Activated naive CD8-positive, alpha-beta T cell treated with anti-CD3 and anti-CD28 coated beads, Interleukin-2, amount 50 U/mL, for 16 hours (primary cell): ENCODE measurements around the gene SLC45A2.
"Not testable (repeated sequence)": the region's sequence is repeated elsewhere in the genome, so short reads cannot be mapped to it uniquely, and the experiment has no call there.

ENCODE experiments used
- DNase-seq: peaks from one replicate; pipeline ENCODE4 v3.0.0-alpha.2; 2020; ENCODE audit warnings: low read depth, low spot score

The SLC45A2 gene

DNA sequence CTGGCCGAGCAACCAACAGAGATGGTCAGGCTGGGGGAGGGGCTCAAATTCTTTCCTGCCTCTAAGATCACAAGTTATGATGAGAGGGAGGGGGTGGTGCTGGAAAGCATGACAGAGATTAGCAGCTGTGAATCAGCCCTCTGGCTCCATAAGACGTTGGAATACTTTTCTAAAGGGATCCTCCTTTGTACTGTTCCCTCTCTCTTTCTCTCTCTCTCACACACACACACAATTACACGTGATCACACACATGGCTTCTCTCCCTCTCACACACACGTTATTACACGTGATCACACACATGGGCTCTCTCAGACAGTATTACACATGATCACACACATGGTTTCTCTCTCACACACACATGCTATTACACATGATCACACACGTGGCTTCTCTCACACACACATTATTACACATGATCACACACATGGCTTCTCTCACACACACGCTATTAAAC, at the start of gene SLC45A2:
Gene SLC45A2, minus strand, starts transcription at position 23 of the 454 bp plus-strand sequence. CDS start 110 bp downstream, outside the sequence.
- no peak for DNase-seq

DNA sequence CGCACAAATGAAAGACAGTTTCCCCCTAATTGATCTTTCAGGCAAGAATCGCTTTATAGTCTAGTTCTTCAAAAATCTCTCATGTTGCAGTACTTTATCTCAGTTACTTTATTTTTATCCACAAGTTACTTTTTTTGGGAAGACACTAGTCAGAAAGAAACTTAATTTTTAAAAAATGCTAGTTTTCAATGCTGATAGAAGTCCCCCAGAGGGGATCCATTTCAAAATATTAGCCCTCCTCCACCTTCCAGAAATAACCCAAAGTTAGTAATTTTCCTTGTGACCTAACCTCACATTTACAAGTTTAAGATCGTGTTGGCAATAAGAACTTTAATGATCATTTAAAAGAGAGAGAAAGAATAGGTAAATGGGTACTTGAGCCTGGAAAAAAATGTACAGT, 47.5 kb upstream of the SLC45A2 start:
- no peak for DNase-seq

- DNase-seq: no peak
These were observed 46.6 kb upstream of the SLC45A2 start for GRCh38 chr5:34031117-34031516.

- DNase-seq: not testable (repeated sequence)
These were observed 46.1 kb upstream of the SLC45A2 start for GRCh38 chr5:34030585-34030984.

GRCh38 chr5:34030048-34030447, 45.6 kb upstream of the SLC45A2 start:
- no peak for DNase-seq

GRCh38 chr5:34028349-34028748, 43.9 kb upstream of the SLC45A2 start:
- no peak for DNase-seq

- no peak for DNase-seq
These were observed 41.7 kb upstream of the SLC45A2 start for GRCh38 chr5:34026089-34026761.

DNA sequence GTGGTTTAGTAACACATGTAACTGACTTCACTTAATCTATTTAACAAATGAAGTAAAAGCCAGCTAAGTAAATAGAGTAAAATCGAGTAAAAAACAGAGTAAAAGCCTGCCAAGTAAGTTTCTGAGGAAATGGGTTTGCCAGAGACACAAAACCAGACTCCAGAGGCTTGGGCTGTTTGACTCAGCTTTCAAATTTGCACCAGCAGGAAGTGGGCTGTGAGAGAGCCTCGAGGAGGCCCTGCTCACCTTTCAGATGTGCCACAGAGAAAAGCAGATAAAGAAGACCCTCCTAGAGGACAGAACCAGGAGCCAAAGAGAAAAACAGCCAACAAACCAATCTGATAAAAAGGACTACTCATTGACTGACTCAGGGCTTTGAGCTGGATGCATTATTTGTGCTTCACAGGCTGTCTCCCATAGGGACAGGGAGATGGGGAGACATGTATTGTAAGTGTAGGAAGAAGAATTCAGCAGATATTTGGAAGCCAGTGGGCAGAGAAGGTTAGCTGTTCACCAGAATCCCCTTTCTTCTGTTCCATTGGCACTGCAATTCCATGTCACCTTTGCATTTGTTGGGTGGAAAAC, 37.7 kb upstream of the SLC45A2 start:
- no peak for DNase-seq

- DNase-seq: no peak
These were observed 36.8 kb upstream of the SLC45A2 start for GRCh38 chr5:34021334-34021733.

GRCh38 chr5:34020726-34021125, 36.2 kb upstream of the SLC45A2 start:
- no peak for DNase-seq

GRCh38 chr5:34017254-34017653, 32.8 kb upstream of the SLC45A2 start:
- no peak for DNase-seq

DNA sequence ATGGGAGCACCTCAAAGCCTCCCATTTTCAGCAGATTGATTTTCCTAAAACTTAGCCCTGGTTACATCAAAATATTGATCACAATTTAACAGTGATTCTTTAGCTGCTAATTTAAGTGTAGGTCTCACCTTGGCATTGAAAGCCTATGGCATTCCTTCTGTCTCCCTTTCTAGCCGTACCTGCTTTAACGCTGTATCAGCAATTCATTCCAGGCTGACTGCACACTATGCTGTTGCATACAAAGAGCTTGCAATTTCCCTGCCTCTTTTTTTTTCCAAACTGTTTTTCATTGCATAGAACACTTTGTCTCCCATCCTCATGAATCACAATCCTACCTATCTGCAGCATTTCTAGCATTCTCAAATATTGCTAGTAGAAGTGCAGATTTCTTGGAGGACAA, 32.3 kb upstream of the SLC45A2 start:
- DNase-seq: no peak

GRCh38 chr5:34016222-34016621, 31.7 kb upstream of the SLC45A2 start:
- no peak for DNase-seq

DNA sequence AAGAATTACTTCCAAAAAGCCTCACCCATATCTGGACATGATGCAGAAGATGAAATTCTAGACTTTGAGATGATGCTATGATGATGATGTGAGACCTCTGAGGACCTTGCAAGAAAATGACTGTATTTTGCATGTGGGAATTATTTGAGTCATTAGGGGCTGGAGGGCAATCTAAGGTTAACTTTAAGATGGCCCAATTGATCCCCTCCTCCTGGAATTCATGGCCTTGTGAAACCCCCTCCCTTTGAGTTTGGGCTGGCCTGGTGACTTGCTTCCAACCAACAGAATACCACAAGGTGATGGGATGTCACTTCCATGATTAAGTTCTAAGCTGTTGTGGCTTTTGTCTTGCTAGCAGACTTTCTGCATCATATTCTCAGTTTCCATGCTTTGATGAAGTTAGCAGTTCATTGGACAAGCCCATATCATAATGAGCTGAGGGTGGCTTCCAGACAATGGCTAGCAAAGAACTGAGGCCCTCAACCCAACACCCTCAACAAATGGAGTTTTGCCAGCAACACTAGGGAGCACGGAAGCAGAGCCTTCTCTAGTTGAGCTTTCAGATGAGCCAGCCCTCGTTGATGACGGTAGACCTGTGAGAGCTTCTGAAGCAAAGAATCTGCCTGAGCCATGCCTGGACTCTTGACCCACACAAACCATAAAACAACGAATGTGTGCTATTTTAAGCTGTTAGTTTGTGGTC, 30.8 kb upstream of the SLC45A2 start:
- DNase-seq: no peak

GRCh38 chr5:34014626-34015025, 30.1 kb upstream of the SLC45A2 start:
- DNase-seq: no peak

DNA sequence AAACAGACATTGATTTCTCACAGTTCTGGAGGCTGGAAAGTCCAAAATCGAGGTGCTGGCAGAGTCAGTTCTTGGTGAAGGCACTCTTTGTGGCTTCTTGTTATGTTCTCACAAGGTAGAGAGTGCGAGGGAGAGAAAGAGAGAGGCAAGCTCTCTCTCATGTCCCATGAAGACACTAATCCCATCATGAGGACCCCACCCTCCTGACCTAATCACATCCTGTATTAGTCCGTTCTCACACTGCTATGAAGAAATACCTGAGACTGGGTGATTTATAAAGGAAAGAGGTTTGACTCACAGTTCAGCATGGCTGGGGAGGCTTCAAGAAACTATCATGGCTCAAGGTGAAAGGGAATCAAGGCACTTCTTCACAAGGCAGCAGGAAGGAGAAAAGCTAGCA, 29.1 kb upstream of the SLC45A2 start:
- no peak for DNase-seq

GRCh38 chr5:34012791-34013190, 28.3 kb upstream of the SLC45A2 start:
- DNase-seq: no peak

- no peak for DNase-seq
These were observed 27.0 kb upstream of the SLC45A2 start for GRCh38 chr5:34011536-34011935.

DNA sequence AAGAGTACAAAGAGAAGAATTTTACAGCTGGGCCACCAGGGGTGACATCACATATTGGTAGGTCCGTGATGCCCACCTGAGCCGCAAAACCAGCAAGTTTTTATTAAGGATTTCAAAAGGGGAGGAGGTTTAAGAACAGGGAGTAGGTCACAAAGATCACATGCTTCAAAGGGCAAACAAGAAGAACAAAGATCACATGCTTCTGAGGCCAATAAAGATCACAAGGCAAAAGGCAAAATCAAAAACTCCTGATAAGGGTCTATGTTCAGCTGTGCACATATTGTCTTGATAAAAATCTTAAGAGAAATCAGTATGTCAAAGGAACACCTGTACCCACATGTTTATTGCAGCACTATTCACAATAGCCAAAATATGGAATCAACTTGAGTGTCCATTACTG, 25.7 kb upstream of the SLC45A2 start:
- DNase-seq: not testable (repeated sequence)

GRCh38 chr5:34009610-34010009, 25.1 kb upstream of the SLC45A2 start:
- DNase-seq: no peak

DNA sequence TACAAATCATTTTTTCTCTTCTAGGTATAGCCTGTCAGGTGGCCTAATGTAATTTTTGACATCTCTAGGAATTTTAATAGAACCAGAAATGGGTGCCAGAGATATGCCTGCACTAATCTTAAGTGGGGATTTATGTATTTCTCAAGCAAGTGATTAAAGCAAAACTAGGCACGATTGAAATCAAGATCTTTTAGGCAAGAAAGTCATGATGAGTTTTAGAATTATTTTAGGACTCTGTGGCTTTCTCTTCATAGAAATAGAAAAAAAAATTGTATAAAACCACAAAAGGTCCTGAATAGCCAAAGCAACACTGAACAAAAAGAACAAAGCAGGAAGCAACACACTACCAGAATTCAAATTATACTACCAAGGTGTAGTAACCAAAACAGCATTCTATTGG, 24.3 kb upstream of the SLC45A2 start:
- DNase-seq: no peak

DNA sequence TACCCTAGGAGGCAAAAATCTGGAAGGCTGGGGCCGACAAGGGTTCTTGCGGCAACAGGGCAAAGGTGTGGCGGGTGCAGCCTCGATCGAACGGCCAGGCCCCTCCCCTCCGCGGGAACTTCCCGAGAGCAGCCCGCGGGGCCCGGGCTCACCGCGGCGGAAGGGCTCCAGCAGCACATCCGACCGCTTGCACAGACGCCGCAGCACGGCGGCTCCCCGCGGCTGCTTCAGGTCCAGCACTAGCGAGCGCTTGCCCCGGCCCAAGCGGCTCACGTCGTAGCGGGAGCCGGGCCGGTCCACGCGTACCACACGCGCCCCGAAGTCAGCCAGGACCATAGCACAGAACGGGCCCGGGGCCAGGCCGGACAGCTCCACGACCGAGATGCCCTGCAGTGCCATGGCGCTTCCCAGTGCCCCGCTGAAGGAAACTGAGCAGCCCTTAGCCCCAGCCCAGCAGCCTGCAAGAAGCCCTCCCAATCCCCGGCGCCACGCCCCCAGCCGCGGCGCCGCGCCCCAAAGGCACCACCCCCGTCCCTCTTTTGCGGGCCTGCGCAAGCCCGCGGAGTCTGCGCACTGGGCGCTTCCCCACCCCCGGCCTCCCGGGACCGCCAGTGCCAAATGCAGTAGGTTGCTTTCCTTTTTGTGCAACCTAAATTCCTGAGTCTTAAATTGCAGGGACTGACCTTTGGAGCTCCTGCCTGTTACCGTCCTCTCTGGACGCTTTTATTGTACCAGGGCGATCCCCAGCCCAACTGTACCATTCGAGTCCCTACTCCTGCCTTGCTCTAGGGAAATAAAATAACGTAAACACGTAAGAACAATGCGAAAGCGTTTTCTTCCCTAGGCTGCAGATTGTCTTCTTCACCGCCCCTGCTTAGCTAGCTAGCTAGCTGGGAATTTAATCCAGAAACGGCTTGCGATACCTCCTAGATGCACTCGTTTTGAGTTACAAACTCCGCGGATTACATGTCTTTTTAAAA, 23.4 kb upstream of the SLC45A2 start, which contains the start of gene AMACR:
Gene AMACR, minus strand, starts transcription at position 430 of the 980 bp plus-strand sequence. Its CDS starts 31 bp downstream, at position 399.
- peak; percentile 64 for DNase-seq
